ENCODE results near the gene P2RY2. TPM values are rescaled to one million over a fixed set of nuclear protein-coding genes. Genes with fewer than 3 reads are reported as not detected.

The P2RY2 gene
- polyA plus RNA-seq, 1 donor from 2014 or later: not detected

- Histone ChIP-seq H3K9ac (ENCODE audit: low read length) (no peak overlapping the region), H3K4me3 (ENCODE audit: low read length) (no peak overlapping the region), H4K20me1 (ENCODE audit: insufficient read depth) (no peaks in the 10 kb centered on the region), H3K27me3 (ENCODE audit: insufficient read depth, low read depth, low read length) (no peaks in the 10 kb centered on the region), H3F3A (ENCODE audit: insufficient read depth, low read length, poor library complexity, severe bottlenecking) (no peaks in the 10 kb centered on the region), H2AFZ (ENCODE audit: low read depth, low read length) (no peak overlapping the region), H3K36me3 (ENCODE audit: insufficient read depth, low read length) (no peaks in the 10 kb centered on the region), H3K9me3 (ENCODE audit: low read length) (no peaks in the 10 kb centered on the region), H3K4me2 (ENCODE audit: low read length) (no peak overlapping the region), H3K27ac (ENCODE audit: low read length) (no peak overlapping the region), H3K79me2 (replicated peaks; ENCODE audit: insufficient read depth, low read length) (no peaks in the 10 kb centered on the region), H3K9me2 (ENCODE audit: insufficient read depth, low read length) (no peaks in the 10 kb centered on the region)
- TF ChIP-seq EP300 (conservative IDR thresholded peaks at IDR 0.05; ENCODE audit: poor library complexity, severe bottlenecking) (no peak), EZH2 (IDR thresholded peaks at IDR 0.05; ENCODE audit: borderline replicate concordance, insufficient read depth, low read length, poor library complexity, severe bottlenecking) (no peak), CTCF (IDR thresholded peaks at IDR 0.05; ENCODE audit: poor library complexity, severe bottlenecking) (no peak), POLR2AphosphoS5 (IDR thresholded peaks at IDR 0.05) (no peak), SMC3 (conservative IDR thresholded peaks at IDR 0.05; ENCODE audit: poor library complexity) (no peak), MXI1 (conservative IDR thresholded peaks at IDR 0.05; ENCODE audit: poor library complexity, severe bottlenecking) (no peak), REST (IDR thresholded peaks at IDR 0.05; ENCODE audit: borderline replicate concordance) (no peak), TAF1 (IDR thresholded peaks at IDR 0.05; ENCODE audit: low read depth) (no peak), RAD21 (conservative IDR thresholded peaks at IDR 0.05) (no peak)
Observed at GRCh38 chr11:73237471-73238290, 19.6 kb downstream of the P2RY2 start.

GRCh38 chr11:73239111-73239521 lies 21.0 kb downstream of the P2RY2 start:
- H3K4me3 ChIP-seq (ENCODE audit: low read length): no peak overlapping the region
- H3K79me2 ChIP-seq (replicated peaks; ENCODE audit: insufficient read depth, low read length): no peaks in the 10 kb centered on the region
- TF ChIP-seq REST (IDR thresholded peaks at IDR 0.05; ENCODE audit: borderline replicate concordance) (no peak), TAF1 (IDR thresholded peaks at IDR 0.05; ENCODE audit: low read depth) (no peak), EZH2 (IDR thresholded peaks at IDR 0.05; ENCODE audit: borderline replicate concordance, insufficient read depth, low read length, poor library complexity, severe bottlenecking) (no peak), POLR2AphosphoS5 (IDR thresholded peaks at IDR 0.05) (no peak), CTCF (IDR thresholded peaks at IDR 0.05; ENCODE audit: poor library complexity, severe bottlenecking) (no peak), RAD21 (conservative IDR thresholded peaks at IDR 0.05) (no peak), EP300 (conservative IDR thresholded peaks at IDR 0.05; ENCODE audit: poor library complexity, severe bottlenecking) (no peak), SMC3 (conservative IDR thresholded peaks at IDR 0.05; ENCODE audit: poor library complexity) (no peak), MXI1 (conservative IDR thresholded peaks at IDR 0.05; ENCODE audit: poor library complexity, severe bottlenecking) (no peak)
- H3K9me3 ChIP-seq (ENCODE audit: low read length): no peaks in the 10 kb centered on the region
- H2AFZ ChIP-seq (ENCODE audit: low read depth, low read length): no peak overlapping the region
- no peaks in the 10 kb centered on the region for H3K9me2 ChIP-seq (ENCODE audit: insufficient read depth, low read length)
- H3K27me3 ChIP-seq (ENCODE audit: insufficient read depth, low read depth, low read length): no peaks in the 10 kb centered on the region
- no peaks in the 10 kb centered on the region for H4K20me1 ChIP-seq (ENCODE audit: insufficient read depth)
- H3K27ac ChIP-seq (ENCODE audit: low read length): no peak overlapping the region
- H3K36me3 ChIP-seq (ENCODE audit: insufficient read depth, low read length): no peaks in the 10 kb centered on the region
- H3F3A ChIP-seq (ENCODE audit: insufficient read depth, low read length, poor library complexity, severe bottlenecking): no peaks in the 10 kb centered on the region
- H3K4me2 ChIP-seq (ENCODE audit: low read length): no peak overlapping the region
- H3K9ac ChIP-seq (ENCODE audit: low read length): no peak overlapping the region
